Peyer's patch (tissue), 4 donors: Measurements from ENCODE around the gene WDR1.

Source experiments
- POLR2A ChIP-seq, 2 donors: fragments of 450-650 bp; IDR thresholded peaks; one replicate each; pipeline ENCODE4 v1.5.1; 2017; ENCODE audit warnings: antibody characterized with exemption in 2 of 2, mild to moderate bottlenecking in 2 of 2, moderate library complexity in 2 of 2
- TF ChIP-seq, protein P1 (sequence below), 6 experiments: fragments of 450-650 bp in 4 of 6; fragments of 200-600 bp in 2 of 6; sonication (generic) in 1 of 6; IDR thresholded peaks; one replicate each; pipeline ENCODE4 v1.5.1; 2017 to 2019; ENCODE audit warnings: antibody characterized with exemption in 6 of 6, mild to moderate bottlenecking in 3 of 6, moderate library complexity in 1 of 6

DNA sequence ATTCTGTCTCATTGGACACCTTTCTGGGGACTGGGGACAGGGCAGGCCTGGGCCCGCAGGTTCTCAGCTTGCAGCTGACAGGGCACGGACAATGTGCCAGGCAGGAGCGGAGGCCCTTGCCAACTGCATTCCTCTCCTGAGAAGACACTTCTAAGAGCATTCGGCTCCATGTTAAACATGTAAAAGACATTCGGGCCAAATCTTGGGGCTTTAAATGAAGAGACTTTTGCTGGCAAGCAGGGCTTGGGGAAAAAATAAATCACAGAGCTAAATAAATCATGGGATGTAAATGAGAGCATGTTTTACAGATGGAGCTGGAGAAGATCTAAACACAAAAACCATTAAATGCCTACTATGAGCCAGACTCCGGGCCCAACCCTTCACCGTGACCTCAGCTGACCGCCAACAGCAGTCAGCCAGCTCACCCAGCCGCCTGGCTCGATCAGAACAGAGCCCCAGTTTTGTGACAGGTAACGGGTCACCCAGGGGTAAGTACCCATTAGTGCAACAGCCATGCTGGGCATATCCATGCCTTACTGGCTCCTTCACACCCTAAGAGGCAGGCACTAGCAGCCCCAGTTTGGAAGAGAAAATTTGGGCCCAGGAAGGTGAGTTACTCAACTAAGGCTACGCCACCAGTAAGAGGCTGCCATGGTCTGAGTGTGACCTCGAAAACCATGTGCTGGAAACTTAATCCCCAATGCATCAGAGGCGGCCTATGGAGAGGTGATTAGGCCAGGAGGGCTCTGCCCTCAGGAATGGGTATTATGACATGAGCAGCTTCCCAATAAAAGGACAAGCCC is 14.7 kb downstream of the WDR1 start:
- TF ChIP-seq, protein P1, sequence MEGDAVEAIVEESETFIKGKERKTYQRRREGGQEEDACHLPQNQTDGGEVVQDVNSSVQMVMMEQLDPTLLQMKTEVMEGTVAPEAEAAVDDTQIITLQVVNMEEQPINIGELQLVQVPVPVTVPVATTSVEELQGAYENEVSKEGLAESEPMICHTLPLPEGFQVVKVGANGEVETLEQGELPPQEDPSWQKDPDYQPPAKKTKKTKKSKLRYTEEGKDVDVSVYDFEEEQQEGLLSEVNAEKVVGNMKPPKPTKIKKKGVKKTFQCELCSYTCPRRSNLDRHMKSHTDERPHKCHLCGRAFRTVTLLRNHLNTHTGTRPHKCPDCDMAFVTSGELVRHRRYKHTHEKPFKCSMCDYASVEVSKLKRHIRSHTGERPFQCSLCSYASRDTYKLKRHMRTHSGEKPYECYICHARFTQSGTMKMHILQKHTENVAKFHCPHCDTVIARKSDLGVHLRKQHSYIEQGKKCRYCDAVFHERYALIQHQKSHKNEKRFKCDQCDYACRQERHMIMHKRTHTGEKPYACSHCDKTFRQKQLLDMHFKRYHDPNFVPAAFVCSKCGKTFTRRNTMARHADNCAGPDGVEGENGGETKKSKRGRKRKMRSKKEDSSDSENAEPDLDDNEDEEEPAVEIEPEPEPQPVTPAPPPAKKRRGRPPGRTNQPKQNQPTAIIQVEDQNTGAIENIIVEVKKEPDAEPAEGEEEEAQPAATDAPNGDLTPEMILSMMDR (IDR thresholded peaks at IDR 0.05), result no peak
- no peak for TF ChIP-seq POLR2A (IDR thresholded peaks at IDR 0.05)
